Thoracic aorta (tissue), 2 donors: Measurements from ENCODE around the gene PXYLP1. TPM values are rescaled to one million over a fixed set of nuclear protein-coding genes. Genes with fewer than 3 reads are reported as not detected.

ENCODE experiments used
- ATAC-seq: fragments of 150-250 bp; one replicate; pipeline ENCODE4 v1.8.0; 2017; ENCODE audit warnings: low read depth; ENCODE audit not compliant: insufficient number of reproducible peaks, low FRiP score
- DNase-seq: peaks from one replicate; pipeline ENCODE4 v3.0.0-alpha.2; 2020; ENCODE audit warnings: low spot score
- H3K27ac ChIP-seq, 2 donors: fragments of 200-600 bp; sonication (generic); 1 replicate in 1 of 2; 2 replicates in 1 of 2; pipeline ENCODE4 v1.5.1; 2016; ENCODE audit warnings: mild to moderate bottlenecking in 2 of 2, moderate library complexity in 2 of 2
- H3K27me3 ChIP-seq: fragments of 200-600 bp; sonication (generic); replicated peaks from 2 replicates; pipeline ENCODE4 v1.6.0; 2016; ENCODE audit warnings: mild to moderate bottlenecking; ENCODE audit not compliant: insufficient read depth
- H3K36me3 ChIP-seq: fragments of 200-600 bp; sonication (generic); one replicate; pipeline ENCODE4 v1.5.1; 2016
- H3K4me1 ChIP-seq, 2 donors: fragments of 200-600 bp; sonication (generic); 1 replicate in 1 of 2; 2 replicates in 1 of 2; pipeline versions ENCODE4 v1.5.1 to v1.6.0; 2016; ENCODE audit warnings: low read depth in 2 of 2, mild to moderate bottlenecking in 1 of 2; ENCODE audit not compliant: control insufficient read depth in 1 of 2
- H3K4me3 ChIP-seq: fragments of 200-600 bp; sonication (generic); 2 replicates; pipeline ENCODE4 v1.5.1; 2016; ENCODE audit warnings: mild to moderate bottlenecking
- H3K9me3 ChIP-seq: fragments of 200-600 bp; sonication (generic); 2 replicates; pipeline ENCODE4 v1.5.1; 2016
- total RNA-seq, 2 donors: library from RNA; depleted of rRNA; stranded (reverse); fragments of >200 nt; gene quantifications; one replicate each; pipeline versions ENCODE4 v1.1.0 to v1.2.3, GENCODE V29; 2016
- TF ChIP-seq, protein P1 (sequence below): fragments of 200-600 bp; sonication (generic); IDR thresholded peaks from one replicate; pipeline ENCODE4 v1.5.1; 2019; ENCODE audit warnings: antibody characterized with exemption

Gene PXYLP1
- total RNA-seq, 2 donors from 2014 or later = 15.2 to 23.2 TPM

DNA sequence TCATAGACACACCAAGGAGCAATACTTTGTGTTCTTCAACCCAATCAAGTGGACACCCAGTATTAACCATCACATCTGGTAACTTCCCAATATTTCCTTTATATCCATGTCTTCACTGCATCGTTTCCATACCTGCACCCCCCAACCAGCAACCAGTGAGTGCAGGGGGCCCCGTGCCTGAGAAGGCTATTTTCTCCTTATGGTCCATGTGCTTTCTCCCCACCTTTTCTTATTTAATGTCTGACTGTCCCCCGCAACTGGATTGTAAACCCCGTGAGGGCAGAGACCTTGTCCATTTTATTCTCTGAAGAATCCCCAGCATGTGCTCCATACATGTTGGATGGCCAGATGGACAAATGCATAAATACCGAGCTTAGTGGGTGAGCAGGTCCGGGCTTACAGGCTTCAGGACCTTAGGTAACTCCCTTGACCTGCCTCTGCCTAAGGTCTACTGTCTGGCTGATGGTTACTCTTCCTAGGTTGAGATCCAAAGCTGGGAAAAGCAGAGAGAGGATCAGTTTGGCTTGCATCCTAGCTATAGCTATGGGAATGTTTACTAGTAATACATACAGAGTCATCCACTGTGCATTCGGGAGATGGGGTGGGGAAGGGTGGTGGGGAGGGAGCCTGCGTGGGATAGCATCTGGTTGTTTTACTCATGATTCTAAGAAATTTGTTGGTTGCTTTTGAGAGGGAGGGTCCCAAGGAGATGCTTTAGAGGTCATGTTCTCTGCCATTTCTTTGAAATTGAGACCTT lies 41.5 kb downstream of the PXYLP1 start:
- Histone ChIP-seq H3K27ac (no peak overlapping the region), H3K4me3 (no peak overlapping the region), H3K36me3 (no peaks in the 10 kb centered on the region), H3K27me3 (no peaks in the 10 kb centered on the region), H3K9me3 (no peaks in the 10 kb centered on the region), H3K4me1 (peaks cover 0 to 11% of the 10 kb centered on the region in 2 donors)
- ATAC-seq (no peak), DNase-seq (no peak)
- TF ChIP-seq, protein P1, sequence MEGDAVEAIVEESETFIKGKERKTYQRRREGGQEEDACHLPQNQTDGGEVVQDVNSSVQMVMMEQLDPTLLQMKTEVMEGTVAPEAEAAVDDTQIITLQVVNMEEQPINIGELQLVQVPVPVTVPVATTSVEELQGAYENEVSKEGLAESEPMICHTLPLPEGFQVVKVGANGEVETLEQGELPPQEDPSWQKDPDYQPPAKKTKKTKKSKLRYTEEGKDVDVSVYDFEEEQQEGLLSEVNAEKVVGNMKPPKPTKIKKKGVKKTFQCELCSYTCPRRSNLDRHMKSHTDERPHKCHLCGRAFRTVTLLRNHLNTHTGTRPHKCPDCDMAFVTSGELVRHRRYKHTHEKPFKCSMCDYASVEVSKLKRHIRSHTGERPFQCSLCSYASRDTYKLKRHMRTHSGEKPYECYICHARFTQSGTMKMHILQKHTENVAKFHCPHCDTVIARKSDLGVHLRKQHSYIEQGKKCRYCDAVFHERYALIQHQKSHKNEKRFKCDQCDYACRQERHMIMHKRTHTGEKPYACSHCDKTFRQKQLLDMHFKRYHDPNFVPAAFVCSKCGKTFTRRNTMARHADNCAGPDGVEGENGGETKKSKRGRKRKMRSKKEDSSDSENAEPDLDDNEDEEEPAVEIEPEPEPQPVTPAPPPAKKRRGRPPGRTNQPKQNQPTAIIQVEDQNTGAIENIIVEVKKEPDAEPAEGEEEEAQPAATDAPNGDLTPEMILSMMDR = no peak

DNA sequence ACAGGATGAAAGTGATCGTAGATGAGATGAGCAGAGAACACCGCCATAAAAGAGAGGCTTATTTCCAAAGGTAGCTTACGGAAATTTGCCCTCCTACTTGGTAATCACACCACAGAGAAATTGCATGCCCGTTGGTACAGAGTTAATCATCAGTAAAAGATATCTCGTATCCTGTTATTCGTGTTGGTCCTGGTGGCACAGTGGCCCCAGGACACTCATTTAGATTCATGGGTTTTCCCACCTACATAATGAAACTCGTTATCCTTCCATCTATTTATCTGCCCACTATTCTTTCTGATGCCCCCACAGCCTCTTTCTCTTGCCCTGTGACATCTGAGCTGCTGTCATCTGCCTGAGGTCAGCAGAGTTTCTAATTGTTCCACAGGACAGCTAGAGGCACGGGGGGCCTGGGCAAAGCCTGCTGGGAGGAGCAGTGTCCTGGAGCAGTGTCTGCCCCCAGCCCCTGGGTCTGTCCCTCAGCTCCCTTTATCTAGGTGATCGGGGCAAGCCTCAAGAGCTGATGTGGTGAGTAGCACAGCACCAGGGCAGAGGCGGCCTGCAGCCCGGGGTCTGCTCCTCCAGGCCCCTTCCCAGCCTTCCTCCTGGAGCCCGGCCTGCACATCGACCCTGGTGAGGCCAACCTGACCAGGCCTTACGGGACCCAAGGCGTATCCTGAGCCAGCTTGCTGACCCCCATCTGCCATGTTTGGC lies 42.2 kb downstream of the PXYLP1 start:
- Histone ChIP-seq H3K9me3 (no peaks in the 10 kb centered on the region), H3K27ac (no peak overlapping the region)
- no peak for ATAC-seq

DNA sequence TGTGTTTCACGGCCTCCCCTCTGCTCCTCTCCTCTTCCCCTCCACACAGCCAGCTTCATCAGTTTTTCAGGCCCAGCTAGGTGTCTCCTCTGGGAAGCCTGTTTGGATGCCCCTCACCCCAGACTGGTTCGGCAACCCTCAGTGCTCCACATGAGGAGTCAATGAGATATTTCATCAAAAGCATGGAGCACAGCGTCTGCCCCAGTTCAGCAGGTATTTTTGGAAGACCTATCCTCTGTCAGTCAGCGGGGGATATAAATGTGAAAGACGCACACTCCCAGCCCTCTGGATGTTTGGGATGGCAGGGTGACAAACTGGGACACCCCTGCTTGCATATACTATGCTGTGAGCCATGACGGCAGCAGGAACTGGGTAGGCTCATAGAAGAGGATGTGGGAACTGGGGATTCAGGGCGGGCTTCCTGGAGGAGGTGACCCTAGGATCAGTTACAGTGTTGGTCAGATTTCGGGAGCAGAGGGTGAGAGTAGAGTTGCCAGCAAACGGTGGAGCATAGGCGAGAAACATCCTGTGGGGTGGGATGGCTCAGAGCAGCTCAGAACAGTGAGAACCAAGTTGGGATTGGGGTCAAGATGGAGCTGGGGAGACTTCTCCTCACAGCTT lies 42.9 kb downstream of the PXYLP1 start:
- H3K36me3 ChIP-seq = no peaks in the 10 kb centered on the region
- H3K9me3 ChIP-seq = no peaks in the 10 kb centered on the region
- H3K27ac ChIP-seq = peak overlapping the region; percentile 19 to 29
- H3K27me3 ChIP-seq = no peaks in the 10 kb centered on the region
- no peak overlapping the region for H3K4me3 ChIP-seq
- no peak for DNase-seq
- TF ChIP-seq, protein P1 = no peak
- ATAC-seq = no peak
- peaks cover 5 to 22% of the 10 kb centered on the region in 2 donors for H3K4me1 ChIP-seq

More for the DNA sequence above, 42.2 kb downstream of the PXYLP1 start:
- H3K27me3 ChIP-seq = no peaks in the 10 kb centered on the region
- no peaks in the 10 kb centered on the region for H3K36me3 ChIP-seq
- H3K4me3 ChIP-seq = no peak overlapping the region
- peaks cover 0 to 16% of the 10 kb centered on the region in 2 donors for H3K4me1 ChIP-seq
- DNase-seq = no peak
- TF ChIP-seq, protein P1 = no peak

DNA sequence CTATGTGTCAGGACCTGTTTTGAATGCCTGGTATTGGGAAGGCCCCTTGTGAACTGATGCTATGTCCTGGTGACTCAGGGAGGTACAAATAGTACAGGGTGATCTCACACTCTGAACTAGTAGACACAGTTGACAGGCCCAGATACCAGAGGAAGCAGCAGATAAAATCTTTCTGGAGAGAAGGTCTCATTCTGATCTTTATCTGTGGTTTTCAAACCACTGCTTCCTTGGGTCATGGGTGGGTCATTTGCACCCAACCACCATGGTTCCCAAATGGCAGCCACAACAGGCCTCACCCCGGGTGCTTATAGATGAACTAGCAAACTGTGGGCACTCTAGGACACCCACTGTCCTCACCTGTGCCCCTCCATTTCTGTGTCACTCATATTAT lies 43.4 kb downstream of the PXYLP1 start:
- no peaks in the 10 kb centered on the region for H3K36me3 ChIP-seq
- H3K4me1 ChIP-seq = peaks cover 10 to 28% of the 10 kb centered on the region in 2 donors
- peak overlapping the region in 1 of 2 donors; percentile 31 for H3K27ac ChIP-seq
- TF ChIP-seq, protein P1 = no peak
- ATAC-seq = no peak
- no peaks in the 10 kb centered on the region for H3K27me3 ChIP-seq
- no peak overlapping the region for H3K4me3 ChIP-seq
- H3K9me3 ChIP-seq = no peaks in the 10 kb centered on the region
- DNase-seq = no peak

DNA sequence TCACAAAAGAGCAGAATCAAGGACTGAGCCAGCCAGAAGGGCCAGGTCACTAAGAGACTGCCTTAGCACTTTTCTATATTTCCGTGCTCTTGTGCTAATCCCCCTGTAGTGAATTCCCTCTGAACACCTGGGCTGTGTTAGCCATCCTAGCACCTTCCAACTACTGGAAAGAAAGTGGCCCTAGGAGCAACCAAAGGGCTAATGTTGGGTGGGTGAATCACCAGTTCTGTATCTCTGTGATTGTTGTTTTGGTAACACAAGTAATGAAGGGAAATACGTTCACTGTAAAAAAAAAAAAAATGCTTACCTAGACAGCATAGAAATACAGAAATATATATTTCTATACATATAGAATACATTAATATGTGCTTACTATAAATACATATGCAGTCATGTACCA lies 43.9 kb downstream of the PXYLP1 start:
- ATAC-seq (no peak), DNase-seq (no peak)
- Histone ChIP-seq H3K9me3 (no peaks in the 10 kb centered on the region), H3K27ac (peak overlapping the region in 1 of 2 donors; percentile 31), H3K4me3 (no peak overlapping the region), H3K27me3 (no peaks in the 10 kb centered on the region), H3K36me3 (no peaks in the 10 kb centered on the region), H3K4me1 (peaks cover 10 to 32% of the 10 kb centered on the region in 2 donors)
- TF ChIP-seq, protein P1 = no peak
